H1 (cell line): ENCODE data around the gene DGKH. TPM values are rescaled to one million over a fixed set of nuclear protein-coding genes. Genes with fewer than 3 reads are reported as not detected.

Experiments
- CHD1 ChIP-seq: IDR thresholded peaks from 2 replicates; pipeline ENCODE4 v1.6.1; 2012; ENCODE audit warnings: low read depth, low read length, improper control_type of control experiment
- KDM1A ChIP-seq: fragments of 200-600, 300-600 bp; sonication (generic); IDR thresholded peaks from 2 replicates; pipeline ENCODE4 v1.7.1; 2016; ENCODE audit warnings: mild to moderate bottlenecking, low read length, borderline replicate concordance
- NANOG ChIP-seq: IDR thresholded peaks from 2 replicates; pipeline ENCODE4 v1.6.1; 2011; ENCODE audit warnings: low read length, low read depth, mild to moderate bottlenecking, inconsistent platforms; ENCODE audit not compliant: insufficient read depth, poor library complexity, severe bottlenecking
- RXRA ChIP-seq: IDR thresholded peaks from 2 replicates; pipeline ENCODE4 v1.6.1; 2011; ENCODE audit warnings: low read depth, mild to moderate bottlenecking, low read length, moderate library complexity; ENCODE audit not compliant: insufficient read depth
- SIN3A ChIP-seq, 2 experiments: IDR thresholded peaks in 1 of 2; conservative IDR thresholded peaks in 1 of 2; 2 replicates each; pipeline ENCODE4 v1.6.1; 2011 to 2012; ENCODE audit warnings: low read length in 2 of 2, improper control_type of control experiment in 1 of 2, low read depth in 1 of 2, mild to moderate bottlenecking in 1 of 2
- polyA plus RNA-seq, 7 experiments: library from polyadenylated mRNA; depleted of rRNA in 3 of 7; stranded (reverse) in 5 of 7; unstranded in 2 of 7; fragments of >200 nt in 5 of 7; fragments of 200-250 nt in 2 of 7; gene quantifications; 1 replicate in 5 of 7; 2 replicates in 1 of 7; 4 replicates in 1 of 7; pipeline versions ENCODE4 v1.2.1 to v1.2.3, GENCODE V29; 2011 to 2013; ENCODE audit warnings: missing spikeins in 2 of 7, mixed read lengths in 2 of 7
- total RNA-seq: library from RNA; stranded (reverse); fragmentation: NEBNext Ultra II Directional; extraction: Animal tissue kit (Norgen Biotek cat#: 25700); gene quantifications from 2 replicates; pipeline ENCODE4 v1.2.1, GENCODE V29; 2021

Gene DGKH
- total and polyA plus RNA-seq, 2 of the 8 experiments (the other 6 are each of a cell fraction or from before 2014, with no cell fraction given), result 2.1 to 7.9 TPM

DNA sequence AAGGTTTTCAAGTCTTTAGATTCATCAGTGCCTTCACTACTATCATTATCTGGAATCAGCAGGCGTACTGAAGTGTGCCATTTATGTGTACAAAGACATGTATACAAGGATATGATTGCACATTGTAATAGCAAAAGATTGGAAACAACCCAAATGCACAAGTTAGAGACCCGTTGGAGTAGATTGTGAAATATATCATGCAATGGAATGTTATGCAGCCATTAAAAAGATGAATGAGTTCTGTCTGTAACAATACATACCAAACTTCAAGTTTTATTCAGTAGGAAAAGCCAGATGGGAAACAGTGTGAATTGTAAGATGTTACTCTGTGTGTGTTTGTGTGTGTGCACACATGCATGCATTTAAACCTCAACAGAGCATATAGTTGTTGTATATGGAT is 97.9 kb downstream of the DGKH start (continued):
- TF ChIP-seq SIN3A (conservative IDR thresholded peaks at IDR 0.05 in 1 of 2, IDR thresholded peaks at IDR 0.05 in 1 of 2; ENCODE audit: low read depth in 1 of 2, low read length in 2 of 2) (no peak), NANOG (no peak), CHD1 (no peak), RXRA (no peak), KDM1A (no peak)
